Gastrocnemius medialis (tissue), 4 donors: ENCODE results near the gene ADGRE1. TPM values are rescaled to one million over a fixed set of nuclear protein-coding genes. Genes with fewer than 3 reads are reported as not detected.

Experiments
- ATAC-seq, 2 donors: fragments of 150-250 bp; one replicate each; pipeline ENCODE4 v1.9.1; 2016
- DNase-seq, 2 donors: peaks; one replicate each; pipeline ENCODE4 v3.0.0-alpha.2; 2019
- H3K27ac ChIP-seq, 4 donors: fragments of 200-600 bp; sonication (generic); 1 replicate in 1 of 4; 2 replicates in 3 of 4; pipeline ENCODE4 v1.5.1; 2016 to 2018; ENCODE audit warnings: mild to moderate bottlenecking in 2 of 4, moderate library complexity in 1 of 4
- H3K27me3 ChIP-seq, 3 donors: fragments of 200-600 bp; sonication (generic) in 2 of 3; 1 replicate in 1 of 3; 2 replicates in 2 of 3; pipeline versions ENCODE4 v1.5.1 to v1.6.0; 2016 to 2019; ENCODE audit warnings: mild to moderate bottlenecking in 1 of 3, moderate library complexity in 1 of 3
- H3K36me3 ChIP-seq, 2 donors: fragments of 200-600 bp; sonication (generic) in 1 of 2; one replicate each; pipeline ENCODE4 v1.5.1; 2017 to 2018
- H3K4me1 ChIP-seq, 2 donors: fragments of 200-600 bp; sonication (generic) in 1 of 2; one replicate each; pipeline ENCODE4 v1.5.1; 2016 to 2017; ENCODE audit warnings: mild to moderate bottlenecking in 2 of 2
- H3K4me3 ChIP-seq, 4 donors: fragments of 200-600 bp; sonication (generic) in 3 of 4; 1 replicate in 1 of 4; 2 replicates in 3 of 4; pipeline ENCODE4 v1.5.1; 2016 to 2019; ENCODE audit warnings: mild to moderate bottlenecking in 2 of 4
- H3K9me3 ChIP-seq, 3 donors: fragments of 200-600 bp; sonication (generic) in 2 of 3; 1 replicate in 1 of 3; 2 replicates in 2 of 3; pipeline ENCODE4 v1.5.1; 2016 to 2019
- POLR2A ChIP-seq, 2 donors: fragments of 450-650 bp; IDR thresholded peaks; one replicate each; pipeline ENCODE4 v1.6.1; 2017; ENCODE audit warnings: antibody characterized with exemption in 2 of 2, mild to moderate bottlenecking in 2 of 2, moderate library complexity in 2 of 2
- in situ Hi-C, 4 donors: fragments of 200-750 bp; cut with MboI; loops; one replicate each; pipeline versions ENCODE4 v1.15.0 to v1.8.0; 2017; ENCODE audit warnings: low sequenced_read_pairs in 4 of 4
- intact Hi-C: fragments of 100-400 bp; cut with DNase I; formaldehyde crosslinking; loops from one replicate; pipeline ENCODE4 v1.15.1; 2023; ENCODE audit warnings: low total_unique reads
- total RNA-seq, 4 donors: library from RNA; depleted of rRNA; stranded (reverse); fragments of >200 nt; gene quantifications; one replicate each; pipeline versions ENCODE4 v1.1.0 to v1.2.3, GENCODE V29; 2016
- TF ChIP-seq, protein P1 (sequence below), 5 experiments: fragments of 450-650 bp in 3 of 5; fragments of 200-600 bp in 2 of 5; sonication (generic) in 2 of 5; IDR thresholded peaks in 4 of 5; conservative IDR thresholded peaks in 1 of 5; 1 replicate in 4 of 5; 2 replicates in 1 of 5; pipeline ENCODE4 v1.5.1; 2016 to 2019; ENCODE audit warnings: antibody characterized with exemption in 5 of 5, mild to moderate bottlenecking in 3 of 5, moderate library complexity in 3 of 5

The ADGRE1 gene
- total RNA-seq, 4 donors from 2014 or later, result 0.13 to 0.33 TPM; not detected in 2

DNA sequence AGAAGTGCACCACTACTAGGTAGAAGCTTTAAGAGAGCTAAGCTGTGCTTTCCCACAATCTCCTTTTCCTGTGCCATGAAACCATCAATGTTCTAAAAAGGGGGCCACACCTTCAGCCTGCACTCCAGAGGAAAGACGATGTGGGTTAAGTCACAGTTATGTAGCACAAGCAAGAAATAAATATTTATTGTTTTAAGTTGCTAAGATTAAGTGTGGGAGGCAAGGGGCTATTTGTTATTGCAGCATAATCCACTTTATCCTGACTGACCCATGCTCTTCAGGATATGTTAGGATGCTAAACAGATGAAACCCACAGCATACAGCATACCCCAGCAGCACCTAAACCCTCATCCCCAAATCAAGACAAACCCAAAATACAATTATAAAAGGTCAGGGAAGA is 69.2 kb downstream of the ADGRE1 start:
- in situ Hi-C loops, result no loop called here
- Histone ChIP-seq H3K4me3 (no peak overlapping the region), H3K36me3 (no peaks in the 10 kb centered on the region), H3K4me1 (no peaks in the 10 kb centered on the region), H3K27me3 (no peaks in the 10 kb centered on the region), H3K27ac (no peak overlapping the region), H3K9me3 (no peaks in the 10 kb centered on the region)
- DNase-seq (no peak), ATAC-seq (no peak)
- TF ChIP-seq, protein P1, sequence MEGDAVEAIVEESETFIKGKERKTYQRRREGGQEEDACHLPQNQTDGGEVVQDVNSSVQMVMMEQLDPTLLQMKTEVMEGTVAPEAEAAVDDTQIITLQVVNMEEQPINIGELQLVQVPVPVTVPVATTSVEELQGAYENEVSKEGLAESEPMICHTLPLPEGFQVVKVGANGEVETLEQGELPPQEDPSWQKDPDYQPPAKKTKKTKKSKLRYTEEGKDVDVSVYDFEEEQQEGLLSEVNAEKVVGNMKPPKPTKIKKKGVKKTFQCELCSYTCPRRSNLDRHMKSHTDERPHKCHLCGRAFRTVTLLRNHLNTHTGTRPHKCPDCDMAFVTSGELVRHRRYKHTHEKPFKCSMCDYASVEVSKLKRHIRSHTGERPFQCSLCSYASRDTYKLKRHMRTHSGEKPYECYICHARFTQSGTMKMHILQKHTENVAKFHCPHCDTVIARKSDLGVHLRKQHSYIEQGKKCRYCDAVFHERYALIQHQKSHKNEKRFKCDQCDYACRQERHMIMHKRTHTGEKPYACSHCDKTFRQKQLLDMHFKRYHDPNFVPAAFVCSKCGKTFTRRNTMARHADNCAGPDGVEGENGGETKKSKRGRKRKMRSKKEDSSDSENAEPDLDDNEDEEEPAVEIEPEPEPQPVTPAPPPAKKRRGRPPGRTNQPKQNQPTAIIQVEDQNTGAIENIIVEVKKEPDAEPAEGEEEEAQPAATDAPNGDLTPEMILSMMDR (IDR thresholded peaks at IDR 0.05 in 4 of 5, conservative IDR thresholded peaks at IDR 0.05 in 1 of 5), result no peak
- no peak for TF ChIP-seq POLR2A (IDR thresholded peaks at IDR 0.05)
- intact Hi-C loops, result no loop called here

DNA sequence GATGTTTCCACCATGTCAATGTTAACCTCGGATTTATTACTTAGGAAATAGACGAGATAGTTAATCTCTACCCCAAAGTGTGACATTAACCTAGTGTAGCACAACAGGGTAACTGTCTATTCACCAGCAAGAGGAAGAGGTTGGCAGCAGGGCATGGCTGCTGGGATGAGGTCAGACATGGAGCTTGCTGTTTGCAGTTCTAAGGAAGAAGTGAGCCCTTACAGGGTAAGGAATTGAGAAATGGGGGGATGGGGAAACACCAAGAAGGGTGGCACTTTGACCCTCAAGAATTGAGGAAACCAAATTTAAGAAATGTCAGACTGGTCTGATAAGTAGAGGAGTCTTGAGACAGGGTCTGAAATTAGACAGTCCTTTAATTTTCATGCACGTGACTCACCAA is 71.4 kb downstream of the ADGRE1 start:
- no peak for TF ChIP-seq POLR2A (IDR thresholded peaks at IDR 0.05)
- TF ChIP-seq, protein P1 (IDR thresholded peaks at IDR 0.05 in 4 of 5, conservative IDR thresholded peaks at IDR 0.05 in 1 of 5), result no peak

DNA sequence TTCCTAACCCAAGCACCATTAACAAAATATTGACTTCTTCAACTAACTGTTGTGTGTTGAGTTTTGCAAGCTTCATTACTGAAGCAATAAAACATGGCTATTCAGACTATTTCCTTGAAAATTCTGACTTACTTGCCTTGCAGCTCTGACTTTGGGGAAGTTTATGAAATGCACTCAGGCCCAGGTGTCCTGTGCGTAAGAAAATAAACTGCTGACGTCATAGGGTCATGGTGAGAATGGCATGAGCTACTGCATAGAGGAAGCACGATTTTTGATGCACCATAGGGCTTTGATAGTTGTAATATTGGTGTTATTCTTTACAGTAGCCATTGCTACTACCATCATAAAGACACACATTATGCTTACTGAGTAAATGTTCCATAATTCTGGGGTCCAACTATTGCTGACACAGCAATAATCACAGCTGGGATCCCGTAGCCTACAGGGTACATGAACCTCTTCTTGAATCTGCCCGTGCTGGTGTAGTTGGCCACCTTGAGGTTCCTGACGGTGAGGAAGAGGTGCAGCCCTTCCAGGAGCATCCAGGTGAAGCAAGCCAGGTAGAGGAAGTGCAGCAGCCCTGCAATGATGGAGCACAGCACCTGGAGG is 76.0 kb downstream of the ADGRE1 start:
- DNase-seq (no peak), ATAC-seq (no peak)
- Histone ChIP-seq H3K4me1 (no peaks in the 10 kb centered on the region), H3K27ac (no peak overlapping the region), H3K27me3 (no peaks in the 10 kb centered on the region), H3K9me3 (no peaks in the 10 kb centered on the region), H3K36me3 (no peaks in the 10 kb centered on the region), H3K4me3 (no peak overlapping the region)
- in situ Hi-C loops, result no loop called here
- no peak for TF ChIP-seq POLR2A (IDR thresholded peaks at IDR 0.05)
- TF ChIP-seq, protein P1 (IDR thresholded peaks at IDR 0.05 in 4 of 5, conservative IDR thresholded peaks at IDR 0.05 in 1 of 5), result no peak
- intact Hi-C loops, result no loop called here

More for the DNA sequence above, 71.4 kb downstream of the ADGRE1 start:
- no peaks in the 10 kb centered on the region for H3K9me3 ChIP-seq
- H3K36me3 ChIP-seq, result no peaks in the 10 kb centered on the region
- DNase-seq (no peak), ATAC-seq (no peak)
- no peak overlapping the region for H3K27ac ChIP-seq
- intact Hi-C loops, result no loop called here
- H3K4me3 ChIP-seq, result no peak overlapping the region
- H3K27me3 ChIP-seq, result no peaks in the 10 kb centered on the region
- H3K4me1 ChIP-seq, result no peaks in the 10 kb centered on the region
- in situ Hi-C loops, result no loop called here

DNA sequence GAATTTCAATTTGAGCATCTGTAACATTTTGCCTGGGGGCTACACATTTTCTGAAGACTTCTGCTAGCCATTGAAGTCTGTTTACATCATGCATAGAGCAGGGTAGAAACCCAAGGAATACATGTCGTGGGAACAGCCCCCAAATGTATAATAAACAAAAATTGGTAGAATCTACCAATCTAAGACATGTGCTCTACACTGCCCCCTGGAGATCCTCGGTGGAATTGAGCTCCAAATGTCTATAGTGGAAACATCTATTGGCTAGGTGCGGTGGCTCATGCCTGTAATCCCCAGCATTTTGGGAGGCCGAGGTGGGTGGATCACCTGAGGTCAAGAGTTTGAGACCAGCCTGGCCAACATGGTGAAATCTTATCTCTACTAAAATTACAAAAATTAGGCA is 76.6 kb downstream of the ADGRE1 start:
- no peak for TF ChIP-seq POLR2A (IDR thresholded peaks at IDR 0.05)
- TF ChIP-seq, protein P1 (IDR thresholded peaks at IDR 0.05 in 4 of 5, conservative IDR thresholded peaks at IDR 0.05 in 1 of 5), result no peak
- Histone ChIP-seq H3K9me3 (no peaks in the 10 kb centered on the region), H3K36me3 (no peaks in the 10 kb centered on the region), H3K4me1 (no peaks in the 10 kb centered on the region), H3K27me3 (no peaks in the 10 kb centered on the region), H3K4me3 (no peak overlapping the region), H3K27ac (no peak overlapping the region)
- in situ Hi-C loops, result no loop called here
- intact Hi-C loops, result no loop called here
- ATAC-seq (no peak), DNase-seq (no peak)

DNA sequence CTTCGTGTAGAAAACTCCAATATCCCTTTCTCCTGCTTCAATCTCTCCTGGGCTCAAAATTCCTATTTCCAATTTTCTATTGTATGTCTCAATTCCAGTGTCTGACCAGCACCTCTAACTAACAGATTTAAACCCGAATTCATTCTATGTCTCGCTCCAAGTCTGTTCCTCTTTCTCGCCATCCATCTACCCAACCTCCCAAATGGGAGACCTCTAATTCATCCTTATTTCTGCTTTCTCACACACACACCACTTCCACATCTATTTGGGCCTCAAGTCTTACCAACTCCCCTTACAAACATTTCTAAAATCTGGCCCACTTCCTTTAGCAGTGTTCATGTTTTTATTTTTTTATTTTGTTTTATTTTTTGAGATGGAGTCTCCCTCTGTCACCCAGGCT is 80.6 kb downstream of the ADGRE1 start:
- Histone ChIP-seq H3K4me3 (no peak overlapping the region), H3K36me3 (no peaks in the 10 kb centered on the region), H3K27me3 (no peaks in the 10 kb centered on the region), H3K4me1 (no peaks in the 10 kb centered on the region), H3K27ac (no peak overlapping the region), H3K9me3 (no peaks in the 10 kb centered on the region)
- no peak for TF ChIP-seq POLR2A (IDR thresholded peaks at IDR 0.05)
- TF ChIP-seq, protein P1 (IDR thresholded peaks at IDR 0.05 in 4 of 5, conservative IDR thresholded peaks at IDR 0.05 in 1 of 5), result no peak
- in situ Hi-C loops (no loop called here), intact Hi-C loops (no loop called here)
- DNase-seq (no peak), ATAC-seq (no peak)
